Right atrium auricular region (tissue), 2 donors: ENCODE data around the gene TSPAN9. TPM values are rescaled to one million over a fixed set of nuclear protein-coding genes. Genes with fewer than 3 reads are reported as not detected.
A peak's percentile ranks its signal among the peaks of the same experiment; 100 is the strongest.

Experiments used
- DNase-seq: peaks from one replicate; pipeline ENCODE4 v3.0.0-alpha.2; 2019; ENCODE audit warnings: low spot score
- H3K27ac ChIP-seq, 2 donors: fragments of 200-600 bp; sonication (generic); 1 replicate in 1 of 2; 2 replicates in 1 of 2; pipeline ENCODE4 v1.5.1; 2016 to 2019
- H3K27me3 ChIP-seq, 2 donors: fragments of 200-600 bp; sonication (generic); one replicate each; pipeline versions ENCODE4 v1.5.1 to v1.6.0; 2017 to 2019
- H3K36me3 ChIP-seq: fragments of 200-600 bp; sonication (generic); one replicate; pipeline ENCODE4 v1.5.1; 2016
- H3K4me1 ChIP-seq, 2 donors: fragments of 200-600 bp; sonication (generic); one replicate each; pipeline versions ENCODE4 v1.5.1 to v1.6.0; 2017 to 2019
- H3K4me3 ChIP-seq, 2 donors: fragments of 200-600 bp; sonication (generic); 1 replicate in 1 of 2; 2 replicates in 1 of 2; pipeline ENCODE4 v1.5.1; 2017 to 2019; ENCODE audit warnings: mild to moderate bottlenecking in 1 of 2, moderate library complexity in 1 of 2
- H3K9me3 ChIP-seq, 2 donors: fragments of 200-600 bp; sonication (generic); one replicate each; pipeline ENCODE4 v1.5.1; 2019
- total RNA-seq, 2 donors: library from RNA; depleted of rRNA; stranded (reverse); fragments of >200 nt; gene quantifications; one replicate each; pipeline ENCODE4 v1.1.0, GENCODE V29; 2016
- TF ChIP-seq, protein P1 (sequence below), 2 donors: fragments of 200-600 bp; sonication (generic); IDR thresholded peaks; one replicate each; pipeline ENCODE4 v1.5.1; 2019; ENCODE audit warnings: antibody characterized with exemption in 2 of 2

TSPAN9 gene
- total RNA-seq, 2 donors from 2014 or later: 103 to 185 TPM

DNA sequence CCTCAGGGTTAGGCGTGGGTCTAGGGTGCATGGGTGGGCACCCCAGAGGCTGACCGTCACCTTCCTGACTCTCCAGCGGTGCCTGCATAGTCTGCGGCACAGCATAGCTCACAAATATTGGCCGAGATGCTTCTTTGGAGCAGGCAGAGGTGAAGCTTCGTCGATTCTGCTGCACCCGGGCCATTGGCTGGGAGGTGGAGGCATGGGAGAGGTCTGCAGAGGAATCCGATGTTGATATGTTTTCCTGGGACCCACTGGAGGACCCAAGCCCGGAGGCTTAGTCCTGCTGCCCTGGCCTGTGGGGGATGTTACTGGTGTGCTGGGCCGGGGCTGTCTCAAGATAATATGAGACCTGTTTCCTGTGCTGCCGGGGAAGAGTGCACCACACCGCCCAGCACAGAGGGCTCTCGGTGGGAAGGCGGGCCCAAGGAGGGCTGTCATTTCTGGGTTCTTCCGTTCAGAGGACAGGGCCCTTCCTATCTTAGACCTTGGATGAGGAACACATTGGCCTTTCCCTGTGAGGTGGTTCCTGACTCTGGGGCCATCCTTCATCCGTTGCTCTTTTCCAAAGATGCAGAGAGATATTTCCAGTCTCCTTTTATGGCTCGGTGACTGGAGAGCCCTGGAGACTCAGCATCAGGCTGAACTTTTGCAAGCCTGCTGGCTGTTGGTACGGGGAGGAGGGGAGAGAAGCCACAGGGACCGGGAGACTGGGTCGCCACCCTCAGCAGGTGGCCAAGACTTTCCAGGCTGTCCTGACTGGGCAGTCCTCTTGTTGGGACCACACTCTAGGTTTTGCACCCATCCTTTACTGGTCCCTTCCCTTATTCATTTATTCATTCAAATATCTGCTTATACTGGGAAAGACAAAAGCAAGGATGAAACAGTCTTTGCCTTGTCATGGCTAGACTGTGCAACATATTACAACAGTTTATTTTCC is 143.5 kb downstream of the TSPAN9 start:
- DNase-seq: no peak
- H3K4me3 ChIP-seq: no peak overlapping the region
- H3K27me3 ChIP-seq: no peaks in the 10 kb centered on the region
- TF ChIP-seq, protein P1, sequence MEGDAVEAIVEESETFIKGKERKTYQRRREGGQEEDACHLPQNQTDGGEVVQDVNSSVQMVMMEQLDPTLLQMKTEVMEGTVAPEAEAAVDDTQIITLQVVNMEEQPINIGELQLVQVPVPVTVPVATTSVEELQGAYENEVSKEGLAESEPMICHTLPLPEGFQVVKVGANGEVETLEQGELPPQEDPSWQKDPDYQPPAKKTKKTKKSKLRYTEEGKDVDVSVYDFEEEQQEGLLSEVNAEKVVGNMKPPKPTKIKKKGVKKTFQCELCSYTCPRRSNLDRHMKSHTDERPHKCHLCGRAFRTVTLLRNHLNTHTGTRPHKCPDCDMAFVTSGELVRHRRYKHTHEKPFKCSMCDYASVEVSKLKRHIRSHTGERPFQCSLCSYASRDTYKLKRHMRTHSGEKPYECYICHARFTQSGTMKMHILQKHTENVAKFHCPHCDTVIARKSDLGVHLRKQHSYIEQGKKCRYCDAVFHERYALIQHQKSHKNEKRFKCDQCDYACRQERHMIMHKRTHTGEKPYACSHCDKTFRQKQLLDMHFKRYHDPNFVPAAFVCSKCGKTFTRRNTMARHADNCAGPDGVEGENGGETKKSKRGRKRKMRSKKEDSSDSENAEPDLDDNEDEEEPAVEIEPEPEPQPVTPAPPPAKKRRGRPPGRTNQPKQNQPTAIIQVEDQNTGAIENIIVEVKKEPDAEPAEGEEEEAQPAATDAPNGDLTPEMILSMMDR (IDR thresholded peaks at IDR 0.05): no peak
- H3K9me3 ChIP-seq: no peaks in the 10 kb centered on the region
- H3K27ac ChIP-seq: peak overlapping the region; percentile 92 to 95
- H3K36me3 ChIP-seq: no peaks in the 10 kb centered on the region
- H3K4me1 ChIP-seq: peaks cover 0 to 90% of the 10 kb centered on the region in 2 donors

DNA sequence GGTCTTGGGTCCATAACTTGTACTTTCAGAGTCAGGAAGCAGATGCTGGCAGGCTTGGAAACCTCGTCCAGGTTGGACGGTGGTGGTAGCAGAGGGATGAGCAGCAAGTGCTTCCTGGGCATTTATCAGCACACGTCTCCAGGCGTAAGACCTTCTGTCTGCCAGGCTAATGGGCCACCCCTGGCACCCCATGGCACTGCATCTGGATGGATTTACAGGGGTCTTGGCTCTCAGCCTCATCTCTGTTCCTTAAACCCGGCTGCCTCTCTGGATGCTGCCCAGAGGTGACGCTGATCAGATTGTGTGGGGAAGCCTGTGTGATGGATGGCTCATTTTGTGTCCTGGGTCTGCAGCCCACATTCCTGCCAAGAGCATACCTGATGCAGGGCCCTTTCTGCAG is 145.1 kb downstream of the TSPAN9 start:
- Histone ChIP-seq H3K9me3 (no peaks in the 10 kb centered on the region), H3K27ac (peak overlapping the region; percentile 92 to 95), H3K27me3 (no peaks in the 10 kb centered on the region), H3K4me1 (peaks cover 0 to 83% of the 10 kb centered on the region in 2 donors), H3K4me3 (no peak overlapping the region), H3K36me3 (no peaks in the 10 kb centered on the region)
- DNase-seq: no peak
- TF ChIP-seq, protein P1 (IDR thresholded peaks at IDR 0.05): no peak

DNA sequence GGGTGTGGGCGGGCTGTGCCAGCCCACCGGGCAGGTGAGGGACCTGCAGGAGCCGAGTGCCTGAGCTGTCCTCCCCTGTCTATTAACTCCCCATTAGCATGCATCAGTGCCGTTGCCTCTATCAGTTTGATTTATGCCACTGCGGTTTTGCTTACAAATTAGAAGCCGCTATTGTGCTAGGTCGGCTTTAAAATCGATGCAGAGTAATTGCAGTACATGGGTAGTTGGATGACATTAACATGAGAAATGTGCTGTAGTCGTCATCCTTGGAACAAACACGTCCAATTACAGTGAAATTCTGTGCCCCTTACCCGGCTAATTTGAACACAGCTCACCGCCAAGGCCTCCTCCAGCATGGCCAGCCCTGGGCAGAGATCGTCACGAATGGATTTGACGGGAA is 145.8 kb downstream of the TSPAN9 start:
- no peak for DNase-seq
- Histone ChIP-seq H3K4me1 (peaks cover 0 to 81% of the 10 kb centered on the region in 2 donors), H3K27me3 (no peaks in the 10 kb centered on the region), H3K36me3 (no peaks in the 10 kb centered on the region), H3K27ac (peak overlapping the region; percentile 92 to 95), H3K4me3 (no peak overlapping the region), H3K9me3 (no peaks in the 10 kb centered on the region)
- TF ChIP-seq, protein P1 (IDR thresholded peaks at IDR 0.05): no peak

DNA sequence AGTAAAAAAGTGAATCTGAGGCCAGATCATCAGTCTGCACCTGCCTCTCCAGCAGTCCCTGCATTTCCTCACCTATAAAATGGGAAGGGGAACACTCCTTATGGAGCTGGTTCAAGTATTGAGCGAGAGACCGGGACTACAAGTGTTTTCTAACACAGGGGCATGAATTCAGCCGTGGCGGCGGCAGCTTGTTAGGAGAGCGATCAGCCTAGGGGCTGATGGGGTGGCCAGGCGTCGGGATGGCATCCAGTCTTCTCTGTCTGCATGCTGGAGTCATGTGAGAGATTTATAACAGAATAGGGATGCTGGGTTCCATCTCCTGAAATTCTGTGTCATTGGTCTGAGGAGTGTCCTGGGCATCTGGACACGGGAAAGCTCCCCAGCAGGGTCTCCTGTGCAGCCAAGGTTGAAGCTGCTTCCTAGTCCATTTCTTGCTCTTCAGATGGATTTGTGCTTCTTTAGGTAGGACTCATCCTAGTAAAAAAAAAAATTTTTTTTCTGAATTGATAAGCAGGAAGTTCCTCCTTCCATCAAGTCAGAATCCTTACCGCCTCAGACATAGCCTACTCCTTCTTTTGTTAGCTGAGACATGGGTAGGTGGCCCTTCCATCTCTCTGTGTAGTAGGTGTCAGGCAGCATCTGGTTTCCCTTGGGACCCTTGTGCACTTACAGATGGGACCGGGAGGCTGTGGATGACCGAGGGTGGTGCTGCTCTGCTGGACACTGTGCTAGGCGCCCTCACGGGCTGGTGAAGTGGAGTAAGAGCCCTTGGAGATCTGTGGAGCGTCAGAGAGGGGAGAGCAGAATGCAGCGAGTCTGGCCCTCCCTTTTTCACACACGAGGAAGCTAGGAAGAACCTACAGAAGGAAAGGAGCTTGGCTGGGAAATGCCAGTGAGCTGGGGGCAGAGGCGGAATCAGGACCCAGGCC is 146.7 kb downstream of the TSPAN9 start:
- peak overlapping the region; percentile 59 to 75 for H3K27ac ChIP-seq

DNA sequence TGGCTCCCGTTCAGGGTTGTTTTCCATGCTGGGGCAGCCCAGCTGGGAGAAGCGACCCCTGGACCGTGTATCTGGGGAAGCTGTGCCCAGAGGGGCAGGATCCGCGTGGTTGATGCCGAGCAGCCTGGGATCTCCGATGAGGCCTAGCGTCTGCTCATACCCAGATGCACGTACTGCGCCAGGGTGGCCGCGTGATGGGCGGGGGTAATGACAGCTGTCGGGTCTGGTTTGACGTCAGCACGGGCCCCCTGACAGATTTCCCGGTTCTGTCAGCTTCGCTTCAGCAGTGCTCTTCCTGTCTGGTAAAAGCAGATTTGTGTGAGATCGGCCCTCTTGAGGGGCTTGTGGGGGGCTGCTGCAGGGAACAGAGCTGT is 147.3 kb downstream of the TSPAN9 start:
- Histone ChIP-seq H3K36me3 (no peaks in the 10 kb centered on the region), H3K4me1 (peaks cover 0 to 68% of the 10 kb centered on the region in 2 donors), H3K4me3 (no peak overlapping the region), H3K9me3 (peaks cover 0 to 5% of the 10 kb centered on the region in 2 donors), H3K27ac (peak overlapping the region; percentile 59 to 75), H3K27me3 (no peaks in the 10 kb centered on the region)
- TF ChIP-seq, protein P1 (IDR thresholded peaks at IDR 0.05): no peak
- no peak for DNase-seq

More for the DNA sequence above, 146.7 kb downstream of the TSPAN9 start:
- TF ChIP-seq, protein P1 (IDR thresholded peaks at IDR 0.05): no peak
- Histone ChIP-seq H3K27me3 (no peaks in the 10 kb centered on the region), H3K9me3 (peaks cover 0 to 5% of the 10 kb centered on the region in 2 donors), H3K4me1 (peaks cover 0 to 72% of the 10 kb centered on the region in 2 donors), H3K4me3 (no peak overlapping the region), H3K36me3 (no peaks in the 10 kb centered on the region)
- DNase-seq: no peak
